H1 (cell line): ENCODE measurements around the gene PTGFR. TPM values are rescaled to one million over a fixed set of nuclear protein-coding genes. Genes with fewer than 3 reads are reported as not detected.

Source experiments
- CTCF ChIA-PET: fragments of 300-600 bp; sonication (Branson Sonifier 250); formaldehyde crosslinking; loops from one replicate; lab custom pipeline; 2021; ENCODE audit not compliant: partially characterized antibody; lab: Charles Lee
- POLR2A ChIA-PET: fragments of 300-600 bp; sonication (Branson Sonifier 250); formaldehyde crosslinking; loops from one replicate; lab custom pipeline; 2021; ENCODE audit warnings: inconsistent platforms; ENCODE audit not compliant: partially characterized antibody; lab: Charles Lee
- DNase-seq, 2 experiments: peaks; one replicate each; pipeline versions ENCODE4 v3.0.0 to v3.0.0-alpha.2; 2010 to 2022; ENCODE audit warnings: low spot score in 2 of 2, low read depth in 1 of 2, mixed read lengths in 1 of 2
- FAIRE-seq: peaks from 2 replicates; lab custom pipeline; 2011; peaks lifted over from hg19 to GRCh38; lab: Jason Lieb, UNC
- H2AFZ ChIP-seq: 2 replicates; pipeline ENCODE4 v1.8.1; 2012; ENCODE audit warnings: low read length, inconsistent platforms
- H2AK5ac ChIP-seq: 2 replicates; pipeline ENCODE4 v1.6.1; 2013; ENCODE audit warnings: low read depth, low read length
- H2BK120ac ChIP-seq: replicated peaks from 2 replicates; pipeline ENCODE3; 2013; ENCODE audit warnings: low read depth, low read length, inconsistent platforms
- H2BK12ac ChIP-seq: 2 replicates; pipeline ENCODE4 v1.6.1; 2013; ENCODE audit warnings: low read depth, low read length
- H2BK15ac ChIP-seq: 2 replicates; pipeline ENCODE4 v1.6.1; 2013; ENCODE audit warnings: low read length
- H2BK20ac ChIP-seq: 2 replicates; pipeline ENCODE4 v1.6.1; 2013; ENCODE audit warnings: low read length
- H2BK5ac ChIP-seq: 2 replicates; pipeline ENCODE4 v1.6.1; 2013; ENCODE audit warnings: low read depth, low read length
- H3K14ac ChIP-seq: 2 replicates; pipeline ENCODE4 v1.6.1; 2013; ENCODE audit warnings: inconsistent platforms; ENCODE audit not compliant: insufficient read length
- H3K18ac ChIP-seq: 2 replicates; pipeline ENCODE4 v1.6.1; 2013; ENCODE audit warnings: low read length; ENCODE audit errors: extremely low read depth
- H3K23ac ChIP-seq: 2 replicates; pipeline ENCODE4 v1.6.1; 2013; ENCODE audit warnings: inconsistent platforms; ENCODE audit not compliant: insufficient read length
- H3K23me2 ChIP-seq: 2 replicates; pipeline ENCODE4 v1.6.1; 2013; ENCODE audit warnings: low read depth, low read length
- H3K27ac ChIP-seq: 2 replicates; pipeline ENCODE4 v1.6.1; 2011; ENCODE audit warnings: low read depth, low read length, inconsistent platforms
- H3K27me3 ChIP-seq, 4 experiments: replicated peaks in 1 of 4; 1 replicate in 1 of 4; 2 replicates in 3 of 4; pipeline versions ENCODE4 v1.6.1 to v1.8.1; 2011 to 2013; ENCODE audit warnings: low read length in 3 of 4, mild to moderate bottlenecking in 3 of 4, inconsistent platforms in 2 of 4, mixed read lengths in 2 of 4, moderate library complexity in 1 of 4; ENCODE audit not compliant: control insufficient read depth in 3 of 4, insufficient read depth in 3 of 4; ENCODE audit errors: extremely low read depth in 1 of 4
- H3K36me3 ChIP-seq, 4 experiments: 2 replicates each; pipeline versions ENCODE4 v1.6.1 to v1.8.1; 2011 to 2013; ENCODE audit warnings: mild to moderate bottlenecking in 4 of 4, low read length in 3 of 4, moderate library complexity in 2 of 4, control low read depth in 1 of 4, inconsistent platforms in 1 of 4; ENCODE audit not compliant: insufficient read depth in 4 of 4, control insufficient read depth in 2 of 4
- H3K4ac ChIP-seq: replicated peaks from 2 replicates; pipeline ENCODE3; 2013; ENCODE audit warnings: low read length, low read depth, mixed read lengths, inconsistent platforms; ENCODE audit not compliant: insufficient read length
- H3K4me1 ChIP-seq, 4 experiments: replicated peaks in 1 of 4; 1 replicate in 1 of 4; 2 replicates in 3 of 4; pipeline versions ENCODE4 v1.6.1 to v1.8.1; 2011 to 2013; ENCODE audit warnings: low read length in 3 of 4, inconsistent platforms in 2 of 4, mixed read lengths in 1 of 4; ENCODE audit not compliant: insufficient read depth in 4 of 4, control insufficient read depth in 3 of 4
- H3K4me2 ChIP-seq, 2 experiments: 2 replicates each; pipeline versions ENCODE4 v1.6.1 to v1.8.1; 2011 to 2013; ENCODE audit warnings: low read depth in 2 of 2, low read length in 2 of 2, control low read depth in 1 of 2, inconsistent platforms in 1 of 2, mild to moderate bottlenecking in 1 of 2; ENCODE audit not compliant: insufficient read depth in 1 of 2
- H3K4me3 ChIP-seq, 4 experiments: fragments of 200-600, 300-600 bp in 1 of 4; sonication (generic), shearing (Covaris generic), sonication (Bioruptor Twin) in 1 of 4; 2 replicates each; pipeline versions ENCODE4 v1.5.1 to v1.8.1; 2011 to 2016; ENCODE audit warnings: low read length in 4 of 4, low read depth in 3 of 4, control low read depth in 2 of 4, inconsistent platforms in 2 of 4, mild to moderate bottlenecking in 2 of 4, mixed read lengths in 1 of 4, moderate library complexity in 1 of 4; ENCODE audit not compliant: insufficient read depth in 2 of 4; ENCODE audit errors: extremely low read depth in 1 of 4
- H3K56ac ChIP-seq: replicated peaks from 2 replicates; pipeline ENCODE3; 2013; ENCODE audit warnings: low read depth, mild to moderate bottlenecking, mixed read lengths, low read length, inconsistent platforms; ENCODE audit not compliant: insufficient read length
- H3K79me1 ChIP-seq: 2 replicates; pipeline ENCODE4 v1.6.1; 2013; ENCODE audit warnings: low read depth, low read length, control low read depth
- H3K79me2 ChIP-seq, 2 experiments: 2 replicates each; pipeline versions ENCODE4 v1.6.1 to v1.8.1; 2012 to 2013; ENCODE audit warnings: low read length in 2 of 2, mild to moderate bottlenecking in 2 of 2, inconsistent platforms in 1 of 2; ENCODE audit not compliant: insufficient read depth in 2 of 2, control insufficient read depth in 1 of 2
- H3K9ac ChIP-seq, 4 experiments: replicated peaks in 1 of 4; 1 replicate in 1 of 4; 2 replicates in 3 of 4; pipeline versions ENCODE4 v1.6.1 to v1.8.1; 2011 to 2013; ENCODE audit warnings: low read depth in 3 of 4, low read length in 3 of 4, control low read depth in 2 of 4, mild to moderate bottlenecking in 2 of 4, moderate library complexity in 2 of 4, inconsistent platforms in 1 of 4; ENCODE audit errors: extremely low read depth in 1 of 4
- H3K9me3 ChIP-seq, 2 experiments: 2 replicates each; pipeline versions ENCODE4 v1.6.1 to v1.8.1; 2012 to 2013; ENCODE audit warnings: mild to moderate bottlenecking in 2 of 2, moderate library complexity in 2 of 2, control low read depth in 1 of 2, inconsistent platforms in 1 of 2, low read depth in 1 of 2, low read length in 1 of 2, mixed read lengths in 1 of 2; ENCODE audit not compliant: insufficient read depth in 2 of 2
- H4K20me1 ChIP-seq, 2 experiments: replicated peaks in 1 of 2; 2 replicates each; pipeline versions ENCODE3 to v1.8.1; 2011 to 2013; ENCODE audit warnings: inconsistent platforms in 2 of 2, low read length in 2 of 2, mild to moderate bottlenecking in 1 of 2; ENCODE audit not compliant: insufficient read depth in 2 of 2, control insufficient read depth in 1 of 2
- H4K5ac ChIP-seq: 2 replicates; pipeline ENCODE4 v1.6.1; 2013; ENCODE audit warnings: low read length, low read depth, mixed read lengths, inconsistent platforms; ENCODE audit not compliant: insufficient read length
- H4K8ac ChIP-seq: 2 replicates; pipeline ENCODE4 v1.8.0; 2013; ENCODE audit warnings: mild to moderate bottlenecking, moderate library complexity, low read length, inconsistent platforms; ENCODE audit not compliant: insufficient read depth; ENCODE audit errors: extremely low read depth
- H4K91ac ChIP-seq: replicated peaks from 2 replicates; pipeline ENCODE3; 2013; ENCODE audit warnings: low read length, mixed read lengths, inconsistent platforms; ENCODE audit not compliant: insufficient read length
- RAD21 ChIP-seq, 2 experiments: IDR thresholded peaks in 1 of 2; conservative IDR thresholded peaks in 1 of 2; 2 replicates each; pipeline ENCODE4 v1.6.1; 2011; ENCODE audit warnings: low read depth in 2 of 2, low read length in 2 of 2, improper control_type of control experiment in 1 of 2, inconsistent platforms in 1 of 2, mild to moderate bottlenecking in 1 of 2, moderate library complexity in 1 of 2
- WGBS, 2 experiments: shearing (Covaris generic) in 1 of 2; methylation state at CpG; one replicate each; pipeline versions ENCODE4 v1.1.6 to v1.1.7; 2013 to 2015; ENCODE audit warnings: low lambda C conversion rate in 2 of 2, mixed read lengths in 2 of 2, inconsistent platforms in 1 of 2, low coverage in 1 of 2, missing lambda C conversion rate in 1 of 2; ENCODE audit not compliant: insufficient replicate concordance in 2 of 2, insufficient coverage in 1 of 2, insufficient read length in 1 of 2; ENCODE audit errors: extremely low coverage in 1 of 2, missing lambda C conversion rate in 1 of 2; 5-methylcytosine and 5-hydroxymethylcytosine counted together
- polyA plus RNA-seq, 7 experiments: library from polyadenylated mRNA; depleted of rRNA in 3 of 7; stranded (reverse) in 5 of 7; unstranded in 2 of 7; fragments of >200 nt in 5 of 7; fragments of 200-250 nt in 2 of 7; gene quantifications; 1 replicate in 5 of 7; 2 replicates in 1 of 7; 4 replicates in 1 of 7; pipeline versions ENCODE4 v1.2.1 to v1.2.3, GENCODE V29; 2011 to 2013; ENCODE audit warnings: missing spikeins in 2 of 7, mixed read lengths in 2 of 7
- total RNA-seq: library from RNA; stranded (reverse); fragmentation: NEBNext Ultra II Directional; extraction: Animal tissue kit (Norgen Biotek cat#: 25700); gene quantifications from 2 replicates; pipeline ENCODE4 v1.2.1, GENCODE V29; 2021
- TF ChIP-seq, protein P1 (sequence below): IDR thresholded peaks from 2 replicates; pipeline ENCODE4 v1.6.1; 2012; ENCODE audit warnings: inconsistent platforms
- TF ChIP-seq, protein P2 (sequence below), 3 experiments: IDR thresholded peaks; 1 replicate in 2 of 3; 2 replicates in 1 of 3; pipeline versions ENCODE4 v1.5.1 to v1.6.1; 2011; ENCODE audit warnings: low read length in 3 of 3, mild to moderate bottlenecking in 3 of 3, inconsistent platforms in 2 of 3, low read depth in 1 of 3, moderate library complexity in 1 of 3; ENCODE audit not compliant: insufficient read depth in 1 of 3; ENCODE audit errors: control extremely low read depth in 1 of 3

Gene PTGFR
- total and polyA plus RNA-seq, 2 of the 8 experiments (the other 6 are each of a cell fraction or from before 2014, with no cell fraction given): 0.02 TPM; not detected in 1

DNA sequence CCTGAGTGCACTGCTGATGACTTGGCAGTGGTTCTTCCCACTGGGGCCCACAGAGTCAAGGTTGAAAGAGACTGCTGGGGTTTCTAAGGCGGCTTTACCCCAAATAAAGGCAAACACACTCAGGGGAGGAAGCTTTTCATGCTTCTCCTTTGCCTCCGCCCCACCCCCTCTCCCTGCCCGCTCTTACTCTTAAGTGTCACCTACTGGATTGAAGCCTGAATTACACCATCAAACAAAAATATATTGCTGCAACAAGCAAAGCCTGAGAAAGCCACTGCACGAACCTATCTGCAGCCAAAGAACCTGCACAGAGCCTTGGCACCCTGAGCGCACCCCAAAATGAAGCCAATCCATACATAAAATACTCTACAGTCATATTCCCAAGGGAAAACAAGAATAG is 63.1 kb downstream of the PTGFR start:
- CTCF ChIA-PET: interaction anchor here (0.6 to 3.3 kb wide), 11 partner anchors 9 to 409 kb away, joined by 3 to 12 read pairs (median 4); no protein-coding TSS in a partner anchor
- no peak for FAIRE-seq

More for the DNA sequence above, 63.1 kb downstream of the PTGFR start:
- Histone ChIP-seq H2BK120ac (no peak overlapping the region), H3K4ac (no peak overlapping the region), H2BK5ac (no peak overlapping the region), H3K14ac (no peak overlapping the region), H3K4me3 (no peak overlapping the region), H4K8ac (peak overlapping the region; percentile 14; the same call in 1 of the 2 replicates), H2BK15ac (no peak overlapping the region), H2AFZ (peak overlapping the region; percentile 85; the same call in 1 of the 2 replicates), H3K56ac (no peak overlapping the region), H3K79me2 (no peaks in the 10 kb centered on the region), H3K4me2 (no peak overlapping the region), H2BK20ac (no peak overlapping the region), H4K5ac (no peak overlapping the region), H4K20me1 (no peaks in the 10 kb centered on the region), H2AK5ac (no peak overlapping the region), H3K27me3 (no peaks in the 10 kb centered on the region), H3K36me3 (no peaks in the 10 kb centered on the region), H3K9ac (no peak overlapping the region), H3K4me1 (no peaks in the 10 kb centered on the region), H3K18ac (no peak overlapping the region), H4K91ac (no peak overlapping the region), H3K27ac (no peak overlapping the region), H3K23me2 (no peaks in the 10 kb centered on the region), H3K79me1 (no peaks in the 10 kb centered on the region), H3K23ac (no peak overlapping the region), H3K9me3 (no peaks in the 10 kb centered on the region; a peak in 2 of 4 replicates), H2BK12ac (no peak overlapping the region)
- WGBS, 2 experiments: 69% methylated on average over 5 of the region's 5 CpGs; no CpG with 5 or more reads in 1 of the 2 experiments
- no peak for DNase-seq
- POLR2A ChIA-PET: interaction anchor here (0.9 kb wide), 1 partner anchor 19 kb away, joined by 3 read pairs; no protein-coding TSS in a partner anchor
- TF ChIP-seq, protein P1, sequence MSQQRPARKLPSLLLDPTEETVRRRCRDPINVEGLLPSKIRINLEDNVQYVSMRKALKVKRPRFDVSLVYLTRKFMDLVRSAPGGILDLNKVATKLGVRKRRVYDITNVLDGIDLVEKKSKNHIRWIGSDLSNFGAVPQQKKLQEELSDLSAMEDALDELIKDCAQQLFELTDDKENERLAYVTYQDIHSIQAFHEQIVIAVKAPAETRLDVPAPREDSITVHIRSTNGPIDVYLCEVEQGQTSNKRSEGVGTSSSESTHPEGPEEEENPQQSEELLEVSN: no peak
- TF ChIP-seq, protein P2, sequence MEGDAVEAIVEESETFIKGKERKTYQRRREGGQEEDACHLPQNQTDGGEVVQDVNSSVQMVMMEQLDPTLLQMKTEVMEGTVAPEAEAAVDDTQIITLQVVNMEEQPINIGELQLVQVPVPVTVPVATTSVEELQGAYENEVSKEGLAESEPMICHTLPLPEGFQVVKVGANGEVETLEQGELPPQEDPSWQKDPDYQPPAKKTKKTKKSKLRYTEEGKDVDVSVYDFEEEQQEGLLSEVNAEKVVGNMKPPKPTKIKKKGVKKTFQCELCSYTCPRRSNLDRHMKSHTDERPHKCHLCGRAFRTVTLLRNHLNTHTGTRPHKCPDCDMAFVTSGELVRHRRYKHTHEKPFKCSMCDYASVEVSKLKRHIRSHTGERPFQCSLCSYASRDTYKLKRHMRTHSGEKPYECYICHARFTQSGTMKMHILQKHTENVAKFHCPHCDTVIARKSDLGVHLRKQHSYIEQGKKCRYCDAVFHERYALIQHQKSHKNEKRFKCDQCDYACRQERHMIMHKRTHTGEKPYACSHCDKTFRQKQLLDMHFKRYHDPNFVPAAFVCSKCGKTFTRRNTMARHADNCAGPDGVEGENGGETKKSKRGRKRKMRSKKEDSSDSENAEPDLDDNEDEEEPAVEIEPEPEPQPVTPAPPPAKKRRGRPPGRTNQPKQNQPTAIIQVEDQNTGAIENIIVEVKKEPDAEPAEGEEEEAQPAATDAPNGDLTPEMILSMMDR (IDR thresholded peaks at IDR 0.05; ENCODE audit: control extremely low read depth in 1 of 3, insufficient read depth in 1 of 3, low read depth in 1 of 3, low read length in 3 of 3): peak; percentile 10 to 64 (median 55)
- peak; percentile 70 to 76 for TF ChIP-seq RAD21 (IDR thresholded peaks at IDR 0.05 in 1 of 2, conservative IDR thresholded peaks at IDR 0.05 in 1 of 2; ENCODE audit: low read depth in 2 of 2, low read length in 2 of 2)
